ENCODE results near the gene TRAPPC3. TPM values are rescaled to one million over a fixed set of nuclear protein-coding genes. Genes with fewer than 3 reads are reported as not detected.

The TRAPPC3 gene
- total RNA-seq, 1 experiment from 2014 or later: 64.6 TPM

- no peak for TF ChIP-seq EGR1 (IDR thresholded peaks at IDR 0.05; ENCODE audit: low read depth)
These were observed 16.9 kb upstream of the TRAPPC3 start (continued) for GRCh38 chr1:36166136-36166535.

GRCh38 chr1:36165145-36165544 lies 15.9 kb upstream of the TRAPPC3 start:
- H3K9ac ChIP-seq (ENCODE audit: low read length): no peak overlapping the region
- intact Hi-C loops (cut with micrococcal nuclease): no loop called here
- H3K36me3 ChIP-seq (ENCODE audit: control insufficient read depth in 1 of 2, insufficient read depth in 2 of 2, low read length in 2 of 2): peaks cover 2 to 10% of the 10 kb centered on the region in 2 experiments; a peak in 2 of 4 replicates
- H3K9me2 ChIP-seq (ENCODE audit: insufficient read depth): no peaks in the 10 kb centered on the region
- no peaks in the 10 kb centered on the region for H4K20me1 ChIP-seq (ENCODE audit: insufficient read depth)
- TF ChIP-seq POLR2AphosphoS5 (IDR thresholded peaks at IDR 0.05; ENCODE audit: low read depth, low read length) (no peak), CBX3 (IDR thresholded peaks at IDR 0.05; ENCODE audit: low read depth) (no peak), ELF1 (IDR thresholded peaks at IDR 0.05; ENCODE audit: borderline replicate concordance, low read depth) (no peak), EZH2phosphoT487 (IDR thresholded peaks at IDR 0.05; ENCODE audit: borderline replicate concordance) (no peak), ATF3 (IDR thresholded peaks at IDR 0.05) (no peak)
- H3K79me2 ChIP-seq (ENCODE audit: insufficient read depth, low read length): peaks cover 92% of the 10 kb centered on the region
- no peak overlapping the region for H3K4me3 ChIP-seq (replicated peaks in 1 of 2; ENCODE audit: low read depth in 1 of 2, low read length in 2 of 2)
- H3K27me3 ChIP-seq (ENCODE audit: insufficient read depth, low read length): no peaks in the 10 kb centered on the region
- DNase-seq (ENCODE audit: low read depth, low spot score) (no peak), ATAC-seq (no peak)
- BruUV-seq (replicated peaks): no TSS peak
- ChIA-PET CTCF (no interaction called here), POLR2A (no interaction called here), RAD21 (ENCODE audit: low non-redundant PET in 1 of 2, low total read pairs in 2 of 2, uncharacterized antibody in 2 of 2, unreplicated experiment in 2 of 2) (no interaction called here)
- H3K9me3 ChIP-seq (ENCODE audit: control insufficient read depth in 1 of 2, insufficient read depth in 1 of 2, low read depth in 1 of 2, low read length in 2 of 2): no peaks in the 10 kb centered on the region
- no peak overlapping the region for H2AFZ ChIP-seq (ENCODE audit: low read depth, low read length, poor library complexity, severe bottlenecking)
- H3K27ac ChIP-seq (ENCODE audit: low read depth, low read length): no peak overlapping the region
- H3K4me2 ChIP-seq (ENCODE audit: low read length): no peak overlapping the region
- H3K4me1 ChIP-seq (ENCODE audit: control insufficient read depth in 1 of 2, insufficient read depth in 2 of 2, low read length in 2 of 2): peaks cover 8 to 21% of the 10 kb centered on the region in 2 experiments

GRCh38 chr1:36164361-36164760 lies 15.1 kb upstream of the TRAPPC3 start:
- intact Hi-C loops (cut with micrococcal nuclease): no loop called here
- ATAC-seq: no peak
- H3K27me3 ChIP-seq (ENCODE audit: insufficient read depth, low read length): no peaks in the 10 kb centered on the region
- no peaks in the 10 kb centered on the region for H3K9me2 ChIP-seq (ENCODE audit: insufficient read depth)
- CTCF ChIA-PET: no interaction called here
- no peak overlapping the region for H2AFZ ChIP-seq (ENCODE audit: low read depth, low read length, poor library complexity, severe bottlenecking)
- no peak overlapping the region for H3K4me2 ChIP-seq (ENCODE audit: low read length)
- H3K27ac ChIP-seq (ENCODE audit: low read depth, low read length): no peak overlapping the region
- no peaks in the 10 kb centered on the region for H3K9me3 ChIP-seq (ENCODE audit: control insufficient read depth in 1 of 2, insufficient read depth in 1 of 2, low read depth in 1 of 2, low read length in 2 of 2)
- no peak for DNase-seq (ENCODE audit: low read depth, low spot score)
- no peak overlapping the region for H3K4me3 ChIP-seq (replicated peaks in 1 of 2; ENCODE audit: low read depth in 1 of 2, low read length in 2 of 2)
- H3K4me1 ChIP-seq (ENCODE audit: control insufficient read depth in 1 of 2, insufficient read depth in 2 of 2, low read length in 2 of 2): peaks cover 9 to 28% of the 10 kb centered on the region in 2 experiments
- H3K36me3 ChIP-seq (ENCODE audit: control insufficient read depth in 1 of 2, insufficient read depth in 2 of 2, low read length in 2 of 2): peaks cover 2 to 10% of the 10 kb centered on the region in 2 experiments; a peak in 2 of 4 replicates
- no peaks in the 10 kb centered on the region for H4K20me1 ChIP-seq (ENCODE audit: insufficient read depth)
- no peak overlapping the region for H3K9ac ChIP-seq (ENCODE audit: low read length)
- RAD21 ChIA-PET (ENCODE audit: low non-redundant PET in 1 of 2, low total read pairs in 2 of 2, uncharacterized antibody in 2 of 2, unreplicated experiment in 2 of 2): no interaction called here
- H3K79me2 ChIP-seq (ENCODE audit: insufficient read depth, low read length): peaks cover 92% of the 10 kb centered on the region
- BruUV-seq (replicated peaks): no TSS peak
- POLR2A ChIA-PET: no interaction called here
- TF ChIP-seq CBX3 (IDR thresholded peaks at IDR 0.05; ENCODE audit: low read depth) (no peak), SRF (IDR thresholded peaks at IDR 0.05; ENCODE audit: low read depth) (no peak), POLR2A (IDR thresholded peaks at IDR 0.05; ENCODE audit: borderline replicate concordance, extremely low read depth, insufficient read depth, insufficient read length) (no peak), ATF3 (IDR thresholded peaks at IDR 0.05) (no peak), RAD21 (IDR thresholded peaks at IDR 0.05; ENCODE audit: low read depth) (no peak), TCF7L2 (IDR thresholded peaks at IDR 0.05; ENCODE audit: borderline replicate concordance, extremely low read depth, insufficient read depth, insufficient read length) (no peak), SP1 (IDR thresholded peaks at IDR 0.05; ENCODE audit: low read depth) (no peak), ELF1 (IDR thresholded peaks at IDR 0.05; ENCODE audit: borderline replicate concordance, low read depth) (no peak), ZFX (IDR thresholded peaks at IDR 0.05) (no peak), JUND (IDR thresholded peaks at IDR 0.05) (no peak), EGR1 (IDR thresholded peaks at IDR 0.05; ENCODE audit: low read depth) (no peak)
